Kidney glomerular epithelial cell (primary cell): ENCODE results near the gene BCL11A.
A peak's percentile ranks its signal among the peaks of the same experiment; 100 is the strongest.

Experiments used
- DNase-seq: peaks from one replicate; lab custom pipeline; 2025; lab: John Stamatoyannopoulos, UW

BCL11A gene

DNA sequence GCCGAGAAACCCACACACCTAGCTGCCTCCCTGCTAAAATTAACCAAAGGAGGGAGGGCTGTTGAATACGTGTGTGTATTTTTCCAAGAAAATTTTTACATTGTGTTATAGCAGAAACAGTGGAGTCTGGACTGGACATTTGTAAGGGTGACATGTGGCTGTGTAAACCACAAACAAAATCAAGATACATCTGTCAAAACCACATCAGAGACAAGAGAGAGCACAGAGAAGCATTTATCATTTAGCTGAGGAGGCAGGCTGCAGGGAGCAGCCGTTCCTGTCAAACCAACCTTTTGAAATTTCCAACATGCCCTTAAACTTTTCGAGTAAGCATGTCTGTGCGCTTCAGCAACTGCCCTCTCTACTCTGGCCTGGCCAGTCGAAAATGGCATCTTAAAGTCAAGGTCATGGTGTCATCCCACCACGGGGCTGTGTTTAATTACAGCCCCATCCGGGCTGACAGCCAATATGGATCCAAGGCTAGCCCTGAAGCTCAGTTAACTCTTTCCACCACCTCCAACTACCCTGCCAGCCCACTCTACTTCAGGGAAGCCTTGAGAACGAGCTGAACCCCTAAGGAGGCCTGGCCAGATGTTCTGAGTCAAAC is 8.4 kb downstream of the BCL11A start:
- DNase-seq: no peak

DNA sequence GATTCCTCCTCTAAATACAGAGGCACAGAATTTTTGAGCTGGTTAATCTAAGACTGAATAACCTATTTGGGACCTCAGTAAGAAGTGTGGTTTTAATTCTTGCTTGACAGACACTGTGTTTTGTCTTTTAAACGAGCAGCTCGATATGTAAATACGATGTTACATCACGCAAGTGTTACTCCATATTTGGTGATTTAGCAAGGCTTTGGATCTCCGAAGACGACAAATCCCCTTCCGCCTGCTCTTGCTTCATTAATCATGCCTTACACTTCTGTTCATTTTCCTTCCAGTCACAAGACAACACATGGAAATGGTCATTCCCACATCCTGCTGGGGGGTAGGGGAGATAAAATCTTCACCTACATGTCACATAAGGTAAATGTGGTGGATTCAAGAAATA is 9.4 kb downstream of the BCL11A start:
- DNase-seq: no peak

DNA sequence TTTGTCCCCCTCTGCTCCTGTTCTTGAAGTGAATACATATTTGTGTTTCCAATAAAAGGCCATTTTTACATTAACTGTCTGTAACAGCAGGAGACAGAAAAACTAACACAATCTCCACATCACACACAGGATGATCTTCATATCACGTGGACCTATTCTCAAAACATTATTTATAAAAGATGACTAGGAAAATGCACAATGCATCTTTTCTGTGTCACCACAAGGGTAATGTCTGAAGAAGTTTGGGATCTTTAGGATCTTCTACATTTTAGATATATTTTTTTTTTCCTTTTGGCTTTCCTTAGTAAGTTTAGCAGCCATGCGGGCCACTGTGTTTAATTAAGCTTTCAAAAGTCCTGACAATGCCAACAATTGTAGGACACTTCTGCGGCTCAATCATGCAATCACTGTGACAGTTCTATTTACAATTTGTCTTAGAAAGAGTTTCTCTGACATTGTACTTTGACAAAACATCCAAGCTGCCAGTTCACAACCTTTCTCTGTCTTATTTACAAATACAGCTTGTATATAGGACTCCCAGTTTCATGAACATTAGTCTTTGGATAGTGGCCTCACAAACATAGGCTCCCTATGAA is 12.3 kb downstream of the BCL11A start:
- DNase-seq: no peak

DNA sequence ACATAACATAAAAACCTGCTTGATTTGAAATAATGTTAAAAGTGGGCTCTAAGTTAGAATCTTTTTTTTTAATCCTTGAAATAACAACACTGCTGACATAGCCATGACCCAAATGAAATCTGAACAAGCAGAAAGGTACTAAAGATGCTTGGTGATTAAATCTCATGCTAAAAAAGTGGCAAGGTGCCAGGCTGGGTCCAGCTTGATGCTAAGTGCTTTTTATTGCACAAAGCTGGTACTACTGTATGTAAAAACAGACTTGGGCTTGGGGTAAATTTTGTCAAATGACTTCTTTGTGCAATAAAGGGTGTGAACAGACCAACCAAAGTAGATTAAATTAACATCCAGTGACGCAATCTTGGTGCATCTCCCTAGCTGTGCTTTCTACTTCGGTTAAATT is 13.4 kb downstream of the BCL11A start:
- DNase-seq: no peak

DNA sequence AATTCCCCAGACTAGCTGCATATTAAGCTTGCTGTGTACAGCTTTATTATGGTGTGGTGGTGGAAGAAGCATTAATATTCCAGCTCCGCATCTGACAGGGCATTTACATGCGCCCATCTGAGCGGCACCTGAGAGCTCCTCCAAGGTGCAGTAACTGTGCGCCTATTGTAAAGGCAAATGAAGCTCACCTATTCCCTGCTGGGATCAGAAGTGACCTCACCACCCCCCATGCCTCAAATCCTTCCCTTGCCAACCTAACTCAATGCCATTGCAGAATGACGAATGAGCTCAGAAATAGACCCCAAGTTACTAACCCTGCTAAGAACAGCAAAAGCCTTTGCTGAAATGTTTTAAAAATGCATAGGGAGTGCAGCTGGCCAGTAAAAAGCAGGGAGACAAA is 14.3 kb downstream of the BCL11A start:
- DNase-seq: no peak

DNA sequence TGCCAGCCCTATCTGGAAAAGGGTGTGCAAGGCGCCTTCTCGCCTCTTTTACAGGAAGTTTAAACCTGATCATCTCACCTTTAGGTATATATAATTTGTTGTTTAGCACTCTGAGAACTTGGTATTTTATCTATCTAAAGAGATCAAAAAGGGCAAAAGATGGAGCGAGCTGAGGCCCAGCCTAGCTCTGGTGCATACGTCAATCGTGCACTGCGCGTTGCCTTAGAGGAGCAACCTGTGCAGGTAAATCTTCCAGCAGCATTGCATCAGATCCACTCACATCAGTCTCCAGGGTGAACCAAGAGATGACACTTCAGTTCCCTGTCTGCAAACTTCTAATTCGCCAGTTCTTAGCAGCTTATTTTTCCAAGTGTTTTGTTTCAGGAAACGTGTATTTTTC is 15.4 kb downstream of the BCL11A start:
- DNase-seq: no peak

DNA sequence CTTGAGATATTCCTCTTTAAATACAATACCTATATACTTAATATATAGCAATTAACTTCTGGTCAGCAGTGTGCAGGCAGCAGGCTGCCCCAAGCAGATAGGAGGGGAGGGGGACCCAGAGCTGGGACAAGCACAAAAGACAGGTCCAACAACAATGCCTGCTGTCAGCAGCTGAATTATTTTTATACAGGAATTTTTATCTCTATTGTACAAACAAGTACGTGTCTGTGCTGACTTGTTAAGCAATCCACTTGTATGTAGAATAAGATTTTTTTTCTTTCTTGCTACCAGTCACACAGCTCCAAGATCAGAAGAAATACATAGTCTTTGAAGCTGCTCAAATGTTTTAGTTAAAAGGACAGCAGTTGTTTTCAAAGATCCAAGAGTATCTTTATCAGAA is 16.7 kb downstream of the BCL11A start:
- DNase-seq: no peak

DNA sequence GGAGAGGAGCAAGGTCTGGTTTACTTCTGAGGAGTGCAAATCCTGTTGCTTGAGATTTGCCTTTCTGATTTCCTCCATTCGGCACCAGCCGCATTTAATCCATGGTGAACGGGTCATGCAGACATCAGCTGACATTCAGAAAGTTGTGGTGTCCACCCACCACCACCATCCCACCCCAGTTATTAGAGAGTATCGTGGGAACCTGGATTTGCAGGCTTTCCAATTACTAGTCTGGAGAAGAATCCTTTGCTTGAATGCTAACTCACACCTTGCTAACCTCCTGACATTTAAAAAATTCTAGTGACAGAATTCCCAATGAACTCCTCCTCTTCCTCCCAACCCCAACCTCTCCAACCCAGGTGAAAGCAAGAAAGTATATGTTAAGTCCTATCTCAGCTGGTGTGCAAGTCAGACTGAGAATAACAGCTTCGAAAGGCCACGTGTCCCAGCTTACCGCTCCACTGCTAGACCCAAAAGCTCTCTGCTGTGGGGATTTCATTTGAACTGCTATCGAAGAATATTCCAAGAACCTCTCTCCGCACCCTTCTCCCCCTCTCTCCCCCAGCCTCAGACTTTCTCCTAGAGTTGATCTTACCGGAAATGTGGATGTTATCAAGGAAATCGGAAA is 17.7 kb downstream of the BCL11A start:
- DNase-seq: no peak

DNA sequence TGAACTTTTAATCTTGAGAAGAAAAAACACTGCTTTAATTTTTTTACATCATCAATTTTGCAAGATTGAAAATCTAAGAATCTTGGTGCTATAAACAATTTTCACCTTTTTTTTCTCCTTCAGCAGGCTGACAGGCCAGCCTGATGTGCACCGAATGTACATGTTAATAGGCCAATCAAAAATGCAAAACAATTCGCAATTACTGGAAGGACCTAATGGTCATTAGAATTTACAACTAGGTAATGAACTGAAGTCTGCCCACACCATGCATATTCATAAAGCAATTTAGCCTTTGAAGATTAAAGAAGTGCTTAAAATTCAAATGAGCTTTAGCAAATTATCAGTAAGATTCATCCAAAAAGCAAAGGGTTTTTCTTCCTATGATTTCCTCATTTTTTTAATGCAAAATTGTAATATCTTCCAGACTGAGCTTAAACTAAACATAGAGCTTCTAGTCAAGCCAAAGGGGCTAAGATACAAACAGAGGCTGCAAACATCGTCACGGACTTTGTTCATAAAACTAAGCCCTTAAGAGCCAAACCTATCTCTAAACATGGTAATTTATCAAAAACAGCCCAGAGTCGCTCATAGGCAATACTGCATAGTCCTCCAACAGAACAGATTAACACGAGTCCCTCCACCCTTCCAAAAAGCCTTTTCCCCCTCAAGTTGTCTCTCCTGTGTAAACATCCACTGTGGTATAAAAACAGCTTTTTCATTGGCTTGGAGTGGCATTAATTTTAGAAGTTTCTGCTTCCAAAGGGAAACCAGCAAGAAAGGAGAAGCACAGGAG is 18.4 kb downstream of the BCL11A start:
- no peak for DNase-seq

DNA sequence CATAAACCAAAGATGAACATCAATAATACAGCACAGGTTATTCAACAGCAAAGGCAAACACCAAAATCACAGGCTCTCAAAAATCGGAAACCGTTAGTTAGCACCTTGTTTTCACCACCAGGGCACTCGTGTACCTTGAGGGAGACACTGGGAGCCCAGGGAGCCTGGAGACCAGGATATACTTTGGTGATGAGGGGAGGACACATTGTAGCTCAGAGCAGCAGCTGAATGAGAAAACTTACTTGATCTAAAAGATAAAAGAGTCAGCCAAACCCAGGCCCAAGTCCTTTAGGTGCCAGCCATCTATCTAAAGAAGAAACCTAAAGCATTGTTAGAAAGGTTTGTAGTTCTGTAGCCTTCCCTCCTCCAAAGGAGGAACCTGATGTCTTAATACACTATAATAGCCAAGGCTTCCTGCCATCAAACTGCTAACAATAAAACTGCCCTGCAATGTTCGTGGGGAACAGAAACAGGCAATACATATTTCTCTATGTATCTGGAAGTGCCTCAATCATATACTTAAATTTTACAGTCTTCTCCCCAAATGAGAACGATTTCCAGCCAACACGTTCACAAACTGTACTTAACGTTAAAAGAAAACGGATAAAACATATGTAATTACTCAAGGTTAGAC is 19.3 kb downstream of the BCL11A start:
- DNase-seq: no peak

DNA sequence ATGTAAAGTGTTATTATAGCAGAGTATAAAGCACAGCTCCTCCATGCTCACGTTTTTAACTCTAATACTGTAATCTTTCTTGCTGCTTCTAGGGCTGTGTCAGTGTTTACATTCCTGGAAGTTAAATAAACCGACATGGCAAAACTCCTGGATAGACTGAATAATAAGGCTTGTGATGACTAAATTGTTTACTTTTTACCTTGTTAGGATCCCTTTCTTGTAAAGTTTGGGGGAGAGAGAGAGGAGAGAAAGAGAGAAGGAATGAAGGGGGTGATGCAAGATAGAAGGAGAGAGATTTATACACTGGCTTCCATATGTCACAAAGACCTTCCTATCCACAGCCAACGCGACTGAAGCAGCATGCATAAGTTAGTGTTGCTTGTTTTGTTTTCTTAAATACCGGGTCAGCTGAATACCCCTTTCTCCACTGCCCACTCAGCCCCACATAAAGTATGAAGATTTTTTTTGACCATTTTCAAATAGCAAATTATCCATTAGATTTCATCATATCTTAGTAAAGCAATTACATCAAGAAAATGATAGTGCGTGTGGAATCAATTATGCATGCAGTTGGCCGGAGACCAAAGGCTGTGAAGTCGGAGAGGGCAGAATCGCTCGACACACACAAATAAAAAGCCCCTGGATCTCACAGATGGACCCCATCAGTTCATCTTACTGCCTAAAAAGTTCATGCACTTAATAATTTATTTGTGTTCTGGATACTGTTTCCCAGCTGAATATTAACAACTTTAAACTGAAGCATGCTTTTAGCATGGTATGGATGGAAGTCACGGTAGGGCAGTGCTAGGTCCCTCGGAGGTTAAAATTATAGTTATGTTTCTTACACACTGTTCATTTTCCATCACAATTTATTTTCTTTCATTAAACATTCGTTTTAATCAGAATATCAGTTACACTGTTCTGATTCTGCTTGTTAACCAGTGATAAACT is 20.1 kb downstream of the BCL11A start:
- DNase-seq: no peak

DNA sequence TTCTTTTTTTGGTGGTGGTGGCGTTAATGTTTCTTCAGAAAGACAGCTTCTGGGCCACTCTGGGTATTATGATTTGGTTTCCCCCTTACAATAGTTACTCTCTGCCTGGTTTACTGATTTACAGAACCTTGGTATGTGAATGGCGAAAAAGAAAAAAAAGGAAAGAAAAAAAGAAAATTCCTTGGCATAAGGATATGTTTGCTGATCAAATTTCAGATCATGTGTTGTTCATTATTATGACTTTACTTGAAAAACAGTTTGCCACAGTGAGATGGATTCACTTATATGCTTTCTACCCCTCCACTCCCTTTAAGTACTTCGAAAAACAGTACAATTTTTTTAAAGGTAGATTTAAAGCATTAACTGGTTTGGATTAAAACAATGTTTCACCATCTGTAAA is 21.0 kb downstream of the BCL11A start:
- DNase-seq: no peak

DNA sequence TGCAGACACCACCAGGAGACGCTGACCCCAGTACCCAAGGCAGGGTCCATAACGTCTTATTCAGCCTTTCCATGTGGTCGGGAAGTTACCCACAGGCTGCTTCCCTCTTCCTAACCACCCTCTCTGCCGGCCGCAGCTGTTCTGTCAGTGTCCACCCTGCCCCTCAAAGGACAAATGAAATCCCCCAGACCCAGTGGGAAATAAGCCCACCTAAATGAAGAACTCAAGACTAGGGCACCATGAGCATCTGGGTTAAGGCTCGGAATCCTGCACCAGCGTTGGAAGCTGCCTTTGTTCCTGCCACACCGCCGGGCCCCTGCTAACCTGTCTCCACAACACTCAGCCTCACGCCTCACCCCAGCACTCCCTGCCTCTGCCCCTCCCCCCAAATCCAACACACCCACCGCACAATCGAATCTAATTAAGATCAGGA is 21.7 kb downstream of the BCL11A start:
- DNase-seq: no peak

DNA sequence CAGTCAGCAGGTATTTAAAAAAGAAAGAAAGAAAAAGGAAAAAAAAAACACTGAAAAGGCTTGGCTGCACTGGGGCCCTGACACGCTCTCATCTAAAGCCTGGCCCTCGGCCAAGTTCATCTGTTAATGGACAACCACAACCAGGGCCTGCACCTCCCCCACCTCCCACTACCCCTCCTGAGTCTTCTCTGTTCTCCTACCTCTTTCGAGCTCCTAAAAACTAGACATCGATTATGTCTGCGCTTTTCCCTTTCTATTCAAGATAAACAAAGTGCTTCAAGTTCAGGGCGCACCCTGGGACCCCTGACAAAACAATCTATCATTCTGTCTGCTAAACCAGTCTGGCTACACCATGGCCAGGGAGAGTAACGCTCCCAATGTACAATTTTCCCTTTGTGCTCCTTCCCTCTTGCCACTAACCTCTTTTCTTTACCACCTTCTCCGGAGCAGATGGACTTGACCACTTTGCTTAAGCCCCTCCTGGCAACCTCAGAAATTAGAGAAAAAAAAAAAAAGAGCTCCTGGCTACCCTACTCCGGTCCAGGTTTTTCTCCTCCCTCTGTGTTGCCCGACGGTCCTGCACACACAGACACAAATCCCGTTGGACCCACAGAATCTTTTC is 22.7 kb downstream of the BCL11A start:
- DNase-seq: peak; percentile 40

DNA sequence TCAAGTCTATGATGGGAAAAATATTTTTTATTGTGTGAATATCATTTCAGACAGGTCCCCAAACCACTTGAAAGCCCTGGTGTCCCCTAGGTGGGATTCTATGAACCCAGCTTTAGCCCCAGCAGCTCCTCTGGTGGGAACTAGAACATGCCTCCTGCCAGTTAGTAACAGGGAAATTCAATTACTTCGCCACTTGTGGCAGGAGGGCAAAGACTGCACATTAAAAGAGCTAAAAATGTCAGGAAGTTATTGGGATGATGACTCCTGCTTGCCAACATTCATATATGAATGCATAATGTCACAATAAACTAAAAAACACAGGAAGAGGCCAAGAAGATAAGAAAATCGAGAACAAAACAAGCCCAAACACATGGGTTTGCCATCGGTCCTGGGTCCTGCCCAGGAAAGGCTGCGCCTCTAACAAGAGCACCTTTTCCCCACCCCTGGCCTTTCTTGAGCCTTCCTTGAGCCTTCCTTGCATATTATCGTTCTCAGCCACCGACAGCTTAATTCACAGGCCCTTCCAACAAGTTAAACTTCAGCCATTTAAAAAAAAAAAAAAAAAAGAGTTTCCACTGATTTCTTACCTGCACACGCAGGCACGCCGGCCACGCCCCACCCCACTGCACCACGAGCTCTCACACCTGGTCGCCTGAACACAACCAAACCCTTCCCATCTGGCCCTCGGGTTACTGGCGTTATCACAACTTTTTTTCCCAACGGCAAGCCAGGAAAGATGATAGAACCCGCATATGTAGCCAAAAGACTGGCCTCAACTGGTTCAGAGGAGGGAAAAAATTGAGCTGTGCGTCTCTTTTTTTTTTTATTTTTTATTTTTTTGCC is 23.4 kb downstream of the BCL11A start:
- DNase-seq: no peak

DNA sequence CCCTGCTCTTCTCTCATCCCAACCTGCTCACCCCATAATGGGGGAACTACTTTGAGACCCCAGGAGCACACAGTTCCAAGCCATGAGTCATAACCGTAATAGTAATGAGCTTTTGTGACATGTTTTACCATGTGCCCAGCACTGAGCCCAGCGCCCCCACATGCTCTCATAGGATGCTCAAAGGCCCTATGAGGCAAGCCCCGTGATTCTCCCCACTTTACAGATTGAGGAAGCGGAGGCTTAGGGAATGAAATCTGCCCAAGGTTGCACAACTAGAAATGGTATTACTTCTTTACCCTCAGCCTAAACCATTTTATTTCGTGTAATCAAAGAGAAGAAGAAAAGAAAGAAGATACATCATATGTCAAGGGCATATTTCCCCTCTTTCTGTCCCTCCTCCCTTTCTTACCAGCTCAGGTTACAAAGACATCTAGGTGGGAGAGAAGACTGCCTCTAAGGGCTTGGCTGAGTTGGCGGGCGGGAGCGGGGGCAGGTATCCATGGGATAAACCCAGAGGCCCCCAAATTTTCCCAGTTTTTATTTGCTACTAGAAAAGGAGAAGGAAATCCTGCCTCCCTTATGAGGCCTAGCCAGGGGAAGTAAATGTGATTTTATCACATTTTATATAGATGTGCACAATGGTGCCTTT is 24.2 kb downstream of the BCL11A start:
- no peak for DNase-seq

DNA sequence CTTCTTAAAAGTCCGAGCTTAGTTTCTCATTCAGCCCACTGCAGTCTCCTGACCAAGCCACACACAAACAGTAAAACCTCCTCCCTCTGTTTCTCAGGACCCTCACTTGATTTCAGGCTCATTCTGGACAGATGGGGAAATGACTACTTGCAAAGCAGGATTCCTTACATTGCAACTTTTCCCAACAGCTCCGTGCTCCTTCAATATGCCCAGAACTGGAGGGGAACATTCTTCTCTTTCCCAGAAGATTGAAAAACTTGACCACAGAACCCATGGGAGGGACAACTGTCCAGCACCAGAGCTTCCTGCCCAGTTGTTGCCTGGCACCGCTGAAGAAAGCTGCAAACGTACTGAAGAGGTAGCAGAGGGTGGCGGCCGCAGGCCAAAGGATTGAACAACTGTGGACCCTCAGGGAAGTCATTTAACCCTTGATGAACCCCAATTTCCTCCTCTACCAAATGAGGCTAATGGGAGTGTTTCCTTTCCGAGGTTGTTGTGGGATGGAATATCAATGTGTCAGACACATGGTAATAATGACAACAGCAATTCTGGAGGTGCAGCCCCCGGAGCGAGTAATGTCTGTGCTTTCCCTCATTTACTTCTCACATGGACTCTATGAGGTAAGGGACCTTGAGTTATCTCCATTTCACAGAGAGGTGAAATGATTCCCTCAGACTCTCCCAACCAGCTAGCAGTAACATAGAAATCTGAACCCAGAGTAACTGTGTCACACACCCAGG is 25.0 kb downstream of the BCL11A start:
- DNase-seq: no peak

DNA sequence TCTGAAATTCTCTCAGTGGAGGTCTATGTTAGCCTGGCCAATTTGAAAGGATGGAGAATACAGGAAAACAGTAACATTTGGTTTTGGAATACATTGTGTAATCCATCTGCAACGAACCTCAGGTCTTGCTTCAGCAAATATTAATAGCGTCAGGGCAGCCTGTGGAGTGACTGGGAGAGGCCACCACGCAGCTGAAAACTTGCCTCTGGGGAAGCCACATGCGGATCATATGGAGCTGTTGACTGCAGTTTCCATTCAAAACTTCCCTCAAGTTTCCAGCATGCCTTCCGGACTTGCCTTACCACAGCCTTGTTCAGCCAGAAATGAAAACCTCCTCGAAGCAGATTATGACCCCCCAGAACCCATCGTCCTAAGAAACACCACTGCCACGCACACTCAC is 25.7 kb downstream of the BCL11A start:
- no peak for DNase-seq

DNA sequence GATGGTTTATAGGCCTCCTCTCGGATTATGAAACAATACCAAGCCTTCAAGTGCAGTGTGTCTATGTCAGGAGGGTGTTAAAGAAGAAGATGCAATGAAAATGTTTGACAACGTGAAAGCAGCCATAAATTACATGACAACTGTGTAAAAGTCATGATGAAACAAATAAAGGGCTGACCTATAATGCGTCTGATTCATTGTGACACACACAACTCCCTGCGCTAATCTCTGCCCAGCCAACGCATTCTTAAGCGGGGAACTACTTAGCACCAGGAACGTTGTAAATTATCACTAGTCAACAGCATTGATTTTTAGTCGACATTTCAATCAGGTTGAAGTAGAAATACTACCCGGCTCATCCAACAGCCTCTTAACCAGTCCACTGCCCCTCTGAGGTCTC is 26.8 kb downstream of the BCL11A start:
- DNase-seq: no peak
